GM19328 (cell line): ENCODE results near the gene PRDM15.

ENCODE experiments used
- ATAC-seq: cut with Tn5 transposase; IDR thresholded peaks from one replicate; pipeline ENCODE4 v1.9.1; 2021; ENCODE audit warnings: mild to moderate bottlenecking, moderate library complexity; ENCODE audit not compliant: unreplicated experiment

The PRDM15 gene

GRCh38 chr21:41784456-41785102 lies 94.6 kb downstream of the PRDM15 start:
- no peak for ATAC-seq

GRCh38 chr21:41783476-41784180 lies 95.5 kb downstream of the PRDM15 start:
- ATAC-seq = no peak

- no peak for ATAC-seq
These were observed 98.1 kb downstream of the PRDM15 start for GRCh38 chr21:41781050-41781410.

GRCh38 chr21:41780337-41781049 lies 98.7 kb downstream of the PRDM15 start:
- no peak for ATAC-seq

GRCh38 chr21:41779659-41780058 lies 99.5 kb downstream of the PRDM15 start:
- no peak for ATAC-seq

GRCh38 chr21:41778930-41779600 lies 100.1 kb downstream of the PRDM15 start:
- ATAC-seq = no peak

GRCh38 chr21:41777951-41778815 lies 101.0 kb downstream of the PRDM15 start:
- ATAC-seq = no peak

GRCh38 chr21:41776778-41777177 lies 102.4 kb downstream of the PRDM15 start:
- no peak for ATAC-seq

GRCh38 chr21:41775149-41775472 lies 104.0 kb downstream of the PRDM15 start:
- ATAC-seq = no peak

- ATAC-seq = no peak
These were observed 104.5 kb downstream of the PRDM15 start for GRCh38 chr21:41774467-41775148.

GRCh38 chr21:41772351-41773080 lies 106.6 kb downstream of the PRDM15 start:
- no peak for ATAC-seq

GRCh38 chr21:41771625-41771945 lies 107.6 kb downstream of the PRDM15 start:
- ATAC-seq = no peak

GRCh38 chr21:41770901-41771624 lies 108.1 kb downstream of the PRDM15 start:
- no peak for ATAC-seq

GRCh38 chr21:41769933-41770332 lies 109.2 kb downstream of the PRDM15 start:
- ATAC-seq = no peak

- ATAC-seq = no peak
These were observed 109.6 kb downstream of the PRDM15 start for GRCh38 chr21:41769521-41769920.

GRCh38 chr21:41769111-41769510 lies 110.0 kb downstream of the PRDM15 start:
- no peak for ATAC-seq

- ATAC-seq = no peak
These were observed 110.6 kb downstream of the PRDM15 start for GRCh38 chr21:41768437-41769042.

GRCh38 chr21:41767606-41768436 lies 111.3 kb downstream of the PRDM15 start:
- no peak for ATAC-seq
